ENCODE measurements around the gene PHF11. TPM values are rescaled to one million over a fixed set of nuclear protein-coding genes. Genes with fewer than 3 reads are reported as not detected.

PHF11 gene
- total and polyA plus RNA-seq, 2 of the 8 experiments (the other 6 are each of a cell fraction or from before 2014, with no cell fraction given) = 6.1 to 8.1 TPM

DNA sequence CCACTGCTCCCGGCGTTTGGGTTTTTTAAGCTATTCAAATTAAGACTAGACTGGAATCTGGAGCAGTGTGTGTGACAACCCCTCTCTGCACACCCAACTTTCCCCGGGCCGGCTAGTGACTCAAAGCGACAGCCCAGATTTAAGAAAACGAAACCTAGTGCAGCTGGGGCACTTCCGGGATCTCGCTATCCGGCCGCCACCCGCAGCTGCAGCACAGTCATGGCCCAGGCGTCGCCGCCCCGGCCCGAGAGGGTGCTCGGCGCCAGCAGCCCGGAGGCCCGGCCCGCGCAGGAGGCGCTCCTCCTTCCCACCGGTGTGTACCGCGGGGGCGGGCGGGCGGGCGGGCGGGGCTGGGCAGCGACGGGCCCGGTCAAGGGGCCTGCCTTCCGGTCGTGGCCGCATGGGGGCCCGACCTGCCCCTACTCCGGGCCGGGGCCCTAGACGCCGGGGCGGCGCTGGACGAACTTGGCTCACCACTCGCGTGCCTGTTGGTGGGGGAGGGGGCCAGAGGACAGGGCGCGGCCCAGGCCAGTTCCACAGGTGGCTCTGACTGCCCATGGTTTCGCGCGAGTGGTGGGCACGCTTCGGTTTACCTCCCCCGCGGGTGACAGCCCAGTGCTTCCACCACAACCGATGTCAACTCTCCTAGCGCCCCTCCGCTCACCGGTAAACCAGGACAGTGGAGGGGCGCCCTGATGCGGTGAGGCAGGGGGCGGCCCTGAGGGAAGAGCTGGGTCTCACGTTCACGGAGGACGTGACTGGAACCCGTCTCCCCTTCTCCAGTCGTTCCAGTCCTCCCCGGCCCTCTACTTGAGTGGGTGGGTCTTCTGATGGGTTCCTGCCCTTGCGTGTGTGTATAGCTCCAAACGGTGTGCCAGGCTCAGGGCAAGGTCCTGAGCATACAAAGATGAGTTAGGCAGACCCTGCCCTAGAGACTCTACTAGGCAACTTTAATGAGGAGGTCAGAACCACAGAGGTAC is at the start of gene PHF11 (continued):
- TF ChIP-seq PHF8 (conservative IDR thresholded peaks at IDR 0.05; ENCODE audit: low read depth, low read length) (peak; percentile 9; the same call in 1 of the 2 replicates), KDM4A (IDR thresholded peaks at IDR 0.05; ENCODE audit: low read depth, low read length, severe bottlenecking) (peak; percentile 73), NANOG (IDR thresholded peaks at IDR 0.05; ENCODE audit: insufficient read depth, low read depth, low read length, poor library complexity, severe bottlenecking) (no peak), SP1 (IDR thresholded peaks at IDR 0.05; ENCODE audit: low read depth, low read length) (no peak), ZNF274 (IDR thresholded peaks at IDR 0.05; ENCODE audit: borderline replicate concordance, extremely low read depth, low read length) (no peak), YY1 (IDR thresholded peaks at IDR 0.05; ENCODE audit: low read depth, low read length) (no peak), HDAC2 (IDR thresholded peaks at IDR 0.05; ENCODE audit: borderline replicate concordance in 1 of 2, low read depth in 2 of 2, low read length in 2 of 2) (peak in 1 of 2 experiments; percentile 49; a peak in 1 of 4 replicates), CTBP2 (IDR thresholded peaks at IDR 0.05; ENCODE audit: borderline replicate concordance, insufficient read depth, insufficient read length, low read length) (no peak), ASH2L (IDR thresholded peaks at IDR 0.05; ENCODE audit: low read length) (peak; percentile 47), RAD21 (IDR thresholded peaks at IDR 0.05 in 1 of 2, conservative IDR thresholded peaks at IDR 0.05 in 1 of 2; ENCODE audit: low read depth in 2 of 2, low read length in 2 of 2) (peak; percentile 31), POLR2A (IDR thresholded peaks at IDR 0.05; ENCODE audit: control extremely low read depth in 1 of 2, low read depth in 2 of 2, low read length in 2 of 2) (peak; percentile 35 to 70), MAFK (IDR thresholded peaks at IDR 0.05; ENCODE audit: low read depth, low read length) (no peak), TAF1 (IDR thresholded peaks at IDR 0.05; ENCODE audit: low read depth, low read length) (peak; percentile 38; the same call in 1 of the 2 replicates), BACH1 (IDR thresholded peaks at IDR 0.05; ENCODE audit: low read length) (0 out of 2 replicates have a peak, but pooled peaks have one; percentile 28)
- TF ChIP-seq, protein P1, sequence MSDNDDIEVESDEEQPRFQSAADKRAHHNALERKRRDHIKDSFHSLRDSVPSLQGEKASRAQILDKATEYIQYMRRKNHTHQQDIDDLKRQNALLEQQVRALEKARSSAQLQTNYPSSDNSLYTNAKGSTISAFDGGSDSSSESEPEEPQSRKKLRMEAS (IDR thresholded peaks at IDR 0.05) = 0 out of 2 replicates have a peak, but pooled peaks have one; percentile 25
